IPS-NIHi7 (cell line): ENCODE measurements around the gene SBDS.
"Not testable (repeated sequence)": the region's sequence is repeated elsewhere in the genome, so short reads cannot be mapped to it uniquely, and the experiment has no call there.

ENCODE experiments used
- DNase-seq: peaks from one replicate; pipeline ENCODE4 v3.0.0; 2012; ENCODE audit warnings: mixed read lengths; ENCODE audit errors: extremely low spot score

The SBDS gene

DNA sequence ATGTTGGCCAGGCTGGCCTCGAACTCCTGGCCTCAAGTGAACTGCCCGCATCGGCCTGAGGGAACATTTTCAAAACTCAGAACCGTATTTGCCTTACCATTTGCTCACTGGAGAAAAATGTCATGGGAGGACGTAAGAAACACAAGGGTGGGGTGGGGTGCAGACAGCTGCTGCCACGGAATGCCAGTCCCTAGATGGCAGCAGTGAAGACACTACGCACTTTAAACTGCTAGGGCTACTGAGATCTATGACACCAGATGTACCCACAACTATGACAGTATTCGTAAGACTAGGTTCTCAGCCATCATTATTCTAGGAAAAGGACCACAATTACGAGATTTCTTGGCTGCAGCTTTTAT is 716 bp downstream of the SBDS start:
- not testable (repeated sequence) for DNase-seq

DNA sequence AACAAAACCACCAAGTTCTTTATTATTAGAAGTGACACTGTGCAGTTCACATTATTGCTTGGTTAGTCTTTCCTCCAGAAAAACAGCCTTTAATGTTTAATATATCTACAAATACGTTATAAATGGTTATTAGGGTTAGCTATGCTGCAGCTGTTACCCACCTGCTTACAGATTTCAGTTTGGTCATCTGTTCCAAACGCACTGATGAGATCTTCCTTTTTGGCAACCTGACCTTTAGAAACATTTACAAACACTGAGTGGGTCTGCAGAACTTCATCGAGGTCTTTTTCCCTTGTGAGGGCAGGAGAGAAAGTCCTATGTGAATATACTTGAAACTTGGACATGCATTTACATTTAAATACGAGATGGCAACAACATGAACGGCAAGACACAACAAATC is 1.3 kb downstream of the SBDS start:
- not testable (repeated sequence) for DNase-seq

DNA sequence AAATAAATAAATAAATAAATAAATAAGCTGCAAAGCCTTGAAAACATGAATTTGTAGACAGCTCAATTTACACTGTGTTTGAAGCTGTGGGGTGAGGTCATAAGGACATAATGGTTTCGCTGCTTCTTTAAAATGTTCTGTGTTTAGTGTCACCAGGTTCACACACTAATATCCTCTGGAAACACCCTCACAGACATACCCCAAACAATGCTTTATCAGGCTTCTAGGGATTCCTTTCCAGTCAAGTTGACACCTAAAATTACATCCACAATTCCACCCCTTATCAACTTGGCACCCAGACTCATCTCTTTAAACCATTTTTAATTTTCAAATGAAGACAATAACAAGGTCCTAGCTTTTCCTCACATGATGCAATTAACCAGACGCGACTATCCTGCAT is 5.8 kb downstream of the SBDS start:
- DNase-seq: not testable (repeated sequence)

DNA sequence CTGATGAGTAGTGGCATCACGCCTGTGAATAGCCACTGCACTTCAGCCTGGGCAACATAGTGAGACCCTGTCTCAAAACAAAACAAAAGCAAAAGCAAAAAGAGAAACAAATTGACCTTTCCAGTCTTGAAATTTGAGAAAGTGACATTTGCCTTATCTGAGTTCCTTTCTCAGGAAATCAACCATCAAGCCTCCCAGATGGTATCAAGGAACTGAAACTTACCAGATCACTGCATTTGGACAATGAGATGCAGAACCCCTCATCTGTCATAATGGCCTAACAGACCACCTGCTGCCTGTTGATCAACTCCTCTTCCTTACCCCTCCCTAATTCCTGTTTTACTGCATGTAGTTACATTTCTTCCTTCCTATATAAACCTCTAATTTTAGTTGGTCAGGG is 15.1 kb downstream of the SBDS start:
- not testable (repeated sequence) for DNase-seq

DNA sequence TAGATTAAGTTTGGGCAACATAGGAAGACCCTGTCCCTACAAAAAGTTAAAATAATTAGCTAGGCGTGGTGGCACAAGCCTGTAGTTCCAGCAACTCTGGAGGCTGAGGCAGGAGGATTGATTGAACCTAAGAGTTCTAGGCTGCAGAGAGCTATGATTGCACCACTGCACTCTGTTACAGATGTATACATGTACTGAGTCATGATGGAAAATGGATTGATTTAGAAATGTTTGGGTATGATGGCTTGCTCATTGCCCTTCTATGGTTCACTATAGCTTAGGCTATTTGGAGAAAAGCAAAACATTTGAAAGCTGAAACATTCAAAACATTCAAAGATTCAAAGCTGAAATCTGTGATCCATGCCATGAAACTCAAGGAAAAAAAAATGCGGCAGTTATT is 16.4 kb downstream of the SBDS start:
- DNase-seq: not testable (repeated sequence)

DNA sequence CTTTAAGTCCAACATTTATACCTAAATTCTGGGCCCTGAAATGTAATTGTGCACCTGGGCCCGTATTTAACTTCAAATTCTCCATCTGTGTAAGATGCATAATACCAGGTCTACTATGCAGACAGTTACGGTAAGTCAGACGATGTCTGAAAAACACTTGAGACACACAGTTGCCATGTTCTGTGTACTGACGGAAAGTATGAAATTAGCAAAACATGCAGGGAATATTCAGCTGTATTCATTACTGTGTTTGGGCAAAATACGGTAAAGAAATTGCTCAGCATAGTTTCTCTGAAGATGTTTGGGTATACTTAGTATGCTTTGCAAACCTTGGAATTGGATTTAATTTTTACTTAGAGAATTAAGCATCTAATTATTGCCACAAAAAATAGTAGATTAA is 17.1 kb downstream of the SBDS start:
- DNase-seq: not testable (repeated sequence)

DNA sequence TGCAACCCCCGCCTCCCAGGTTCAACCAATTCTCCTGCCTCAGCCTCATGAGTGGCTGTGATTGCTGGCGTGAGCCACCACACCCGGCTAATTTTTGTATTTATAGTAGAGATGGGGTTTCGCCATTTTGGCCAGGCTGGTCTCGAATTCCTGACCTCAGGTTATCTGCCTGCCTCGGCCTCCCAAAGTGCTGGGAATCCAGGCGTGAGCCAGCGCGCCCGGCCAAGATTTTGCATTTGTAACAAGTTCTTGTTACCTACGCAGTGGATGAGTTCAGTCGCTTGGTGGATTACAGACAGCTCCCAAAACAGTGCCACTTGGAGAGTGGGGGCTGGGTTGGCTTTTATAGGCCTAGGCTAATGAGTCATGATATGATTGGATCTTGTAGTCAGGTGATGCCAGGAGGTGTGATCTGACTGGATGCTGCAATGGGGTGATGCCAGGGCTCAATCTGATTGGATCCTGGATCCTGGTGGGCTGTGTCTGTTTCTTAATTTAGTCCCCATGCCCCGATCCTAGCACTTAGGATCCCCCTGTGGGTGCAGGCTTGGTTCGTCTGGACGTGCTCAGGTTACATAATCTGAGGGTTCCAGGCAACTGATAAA is 20.3 kb downstream of the SBDS start:
- DNase-seq: no peak

DNA sequence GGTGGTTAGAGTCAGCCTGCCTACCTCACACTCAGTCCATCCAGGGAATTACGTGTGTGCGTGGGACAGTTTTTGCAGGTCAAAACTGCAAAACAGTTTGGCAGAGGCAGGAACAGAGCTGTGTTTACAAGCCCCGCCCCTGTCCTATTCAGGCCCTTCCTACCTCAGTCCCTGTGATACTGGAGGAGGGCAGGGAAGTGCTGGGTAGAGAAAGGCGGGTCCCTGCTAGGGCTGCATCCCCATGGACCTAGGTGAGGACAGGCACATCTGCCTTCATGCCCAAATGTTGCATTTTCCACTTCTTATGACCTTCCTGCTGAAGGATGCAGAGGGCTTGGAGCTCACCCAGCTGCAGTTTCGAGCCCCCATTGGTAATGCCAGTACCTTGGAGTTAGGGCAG is 25.1 kb downstream of the SBDS start:
- DNase-seq: peak; percentile 55

DNA sequence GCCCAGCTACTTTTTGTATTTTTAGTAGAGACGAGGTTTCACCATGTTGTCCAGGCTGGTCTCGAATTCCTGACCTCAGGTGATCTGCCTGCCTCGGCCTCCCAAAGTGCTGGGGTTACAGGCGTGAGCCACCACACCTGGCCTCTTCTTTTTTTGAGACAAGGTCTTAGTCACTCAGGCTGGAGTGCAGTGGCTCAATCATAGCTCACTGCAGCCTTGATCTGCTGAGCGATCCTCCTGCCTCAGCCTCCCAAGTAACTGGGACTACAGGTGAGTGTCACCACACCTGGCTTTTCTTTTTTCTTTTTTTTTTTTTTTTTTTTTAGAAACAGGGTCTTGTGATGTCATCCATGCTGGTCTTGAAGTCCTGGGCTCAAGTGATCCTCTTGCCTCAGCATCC is 26.4 kb downstream of the SBDS start:
- not testable (repeated sequence) for DNase-seq

DNA sequence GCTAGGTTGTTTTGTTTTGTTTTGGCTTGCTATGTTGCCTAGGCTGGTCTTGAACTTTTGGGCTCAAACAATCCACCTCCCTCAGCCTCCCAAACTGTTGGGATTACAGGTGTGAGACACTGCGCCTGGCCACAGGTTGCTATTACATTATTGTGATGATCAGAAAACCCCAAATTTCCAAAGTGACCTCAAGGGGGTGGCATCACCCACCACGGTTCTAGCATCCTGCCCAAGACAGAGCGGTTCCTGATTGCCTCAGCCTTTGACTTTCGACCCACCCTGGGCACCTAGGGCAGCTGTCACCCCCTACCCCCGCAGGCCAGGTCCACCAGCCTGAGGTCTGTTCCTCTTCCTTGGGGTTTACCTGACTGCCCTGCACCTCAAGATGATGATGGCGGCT is 28.4 kb downstream of the SBDS start:
- no peak for DNase-seq

DNA sequence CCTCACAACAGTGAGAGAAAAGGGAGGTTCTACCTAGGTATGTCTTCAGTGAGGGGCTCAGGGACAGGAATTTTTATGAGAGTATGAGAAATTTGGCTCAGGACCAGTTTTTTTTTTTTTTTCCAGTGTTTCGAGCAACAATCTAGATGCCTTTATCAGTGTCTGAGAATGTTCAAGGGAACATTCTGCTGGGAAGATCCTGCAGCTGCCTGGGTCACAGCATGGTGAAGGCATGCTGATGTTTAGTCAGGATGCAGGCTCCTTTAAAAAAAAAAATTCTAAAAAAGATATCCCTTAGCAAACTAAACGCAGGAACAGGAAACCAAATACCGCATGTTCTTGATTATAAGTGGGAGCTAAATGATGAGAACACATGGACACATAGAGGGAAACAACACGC is 31.0 kb downstream of the SBDS start:
- DNase-seq: no peak

DNA sequence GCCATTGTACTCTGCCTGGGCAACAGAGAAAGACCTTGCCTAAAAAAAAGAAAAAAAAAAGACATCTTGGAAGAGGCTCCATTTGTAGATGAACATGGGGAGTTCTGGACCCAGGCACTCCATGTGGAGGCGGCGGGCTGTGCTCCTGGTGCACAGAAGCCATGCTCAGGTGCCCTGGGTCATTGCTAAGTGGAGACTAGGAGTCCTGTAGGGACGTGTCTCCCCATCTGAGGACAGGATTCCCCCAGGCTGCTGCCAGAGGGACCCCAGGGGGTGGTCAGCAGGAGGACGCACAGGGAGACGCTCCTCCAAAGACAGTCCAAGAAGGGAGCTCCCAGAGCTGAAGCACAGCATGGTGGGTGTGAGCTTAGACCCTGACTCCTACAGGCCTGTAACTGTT is 34.3 kb downstream of the SBDS start:
- DNase-seq: no peak

DNA sequence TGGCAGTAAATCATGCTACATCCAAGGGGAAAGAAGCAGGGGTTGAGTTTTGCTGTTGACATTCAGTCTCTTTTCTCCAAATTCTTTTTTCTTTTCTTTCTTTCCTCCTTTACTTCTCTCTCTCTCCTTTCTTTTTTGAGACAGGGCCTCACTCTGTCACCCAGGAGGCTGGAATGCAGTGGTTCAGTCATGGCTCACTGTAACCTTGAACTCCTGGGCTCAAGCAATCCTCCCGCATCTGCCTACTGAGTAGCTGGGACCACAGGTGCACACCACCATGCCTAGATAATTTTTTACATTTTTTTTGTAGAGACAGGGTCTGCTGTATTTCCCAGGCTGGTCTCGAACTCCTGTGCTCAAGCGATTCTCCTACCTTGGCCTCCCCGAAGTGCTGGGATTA is 35.2 kb downstream of the SBDS start:
- no peak for DNase-seq

DNA sequence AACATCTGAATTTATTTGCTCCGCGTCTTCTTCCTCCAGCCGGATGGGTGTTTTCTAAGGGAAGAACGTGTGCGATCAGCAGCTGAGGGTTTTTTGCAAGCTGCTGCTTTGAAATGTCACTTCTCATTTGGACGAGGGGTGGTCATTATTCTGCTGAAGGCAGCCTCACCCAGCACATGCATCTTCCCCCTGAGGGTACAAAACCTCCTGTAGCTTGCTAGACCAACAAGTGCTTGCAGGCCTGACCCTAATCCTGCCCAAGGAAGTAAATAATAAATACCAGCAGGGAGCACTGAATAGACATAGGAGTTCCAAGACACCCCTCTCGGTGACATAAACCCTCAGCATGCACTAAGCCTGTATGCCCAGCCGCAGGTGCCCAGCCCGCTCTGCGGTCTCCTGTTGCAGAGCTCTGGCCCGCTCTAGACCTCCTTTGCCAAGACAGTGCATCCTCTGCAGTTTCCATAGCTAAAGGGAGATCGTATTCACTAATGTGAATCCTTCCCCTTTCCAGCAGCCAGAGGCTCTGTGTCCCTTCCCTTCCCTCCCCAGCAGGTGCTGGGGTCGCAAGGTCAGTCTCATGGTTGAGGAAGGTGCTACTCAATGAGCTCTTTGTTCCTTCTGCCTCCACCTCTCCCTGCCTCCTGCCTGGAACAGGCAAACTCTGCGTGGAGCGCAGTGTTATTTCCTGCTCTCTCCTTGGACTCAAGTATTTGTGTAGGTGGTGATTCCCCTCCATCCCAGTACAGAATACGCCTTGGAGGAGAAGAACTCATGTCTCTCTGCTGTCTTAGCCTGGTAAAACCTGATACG is 36.6 kb downstream of the SBDS start:
- no peak for DNase-seq

DNA sequence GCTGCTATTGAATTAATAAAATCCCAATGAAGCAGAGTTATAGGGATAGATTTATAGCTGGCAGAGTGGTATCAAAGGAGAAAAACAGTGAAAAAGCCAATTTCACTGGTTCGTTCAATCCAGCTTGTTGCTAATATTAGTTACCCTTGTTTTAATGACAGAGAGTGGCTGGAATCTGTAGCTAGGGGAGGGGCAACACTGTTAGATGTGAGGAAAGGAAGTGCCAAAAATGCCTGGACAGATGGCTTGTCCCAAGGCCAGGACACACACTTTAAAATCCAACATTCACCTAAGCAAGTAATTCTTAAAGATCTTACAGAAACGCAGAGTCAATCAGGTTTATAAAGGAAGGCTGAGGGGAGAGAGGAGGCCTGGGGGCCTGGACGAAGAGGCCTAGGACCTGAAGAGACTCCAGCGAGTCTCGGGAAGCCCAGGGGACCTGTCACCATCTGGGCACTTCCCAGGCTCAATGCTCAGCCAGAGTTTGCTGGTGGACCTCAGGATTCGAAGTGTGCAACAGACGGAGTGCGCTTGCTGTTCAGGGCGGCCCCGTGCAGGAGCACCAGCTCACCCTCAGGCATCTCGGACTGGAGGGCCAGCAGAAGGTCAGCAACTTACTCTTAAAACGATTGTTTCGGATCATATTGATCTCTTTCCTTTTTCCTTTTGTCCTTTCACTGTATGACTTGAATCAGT is 37.6 kb downstream of the SBDS start:
- no peak for DNase-seq

DNA sequence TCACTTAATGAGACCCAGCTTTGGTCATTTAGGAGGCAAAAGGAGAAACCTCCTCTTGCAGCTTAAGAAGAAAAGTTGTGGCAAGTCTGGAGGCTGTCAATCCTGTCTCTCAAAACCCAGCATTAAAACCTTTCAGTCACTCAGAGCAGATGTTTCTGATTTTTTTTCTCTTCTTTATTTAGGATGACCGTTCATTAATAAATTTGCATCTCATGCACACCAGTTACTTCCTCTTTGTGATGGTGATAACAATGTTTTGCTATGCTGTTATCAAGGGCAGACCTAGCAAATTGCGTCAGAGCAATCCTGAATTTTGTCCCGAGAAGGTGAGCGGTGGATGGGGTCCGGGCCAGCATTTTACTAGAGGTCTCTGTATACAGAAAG is 42.4 kb downstream of the SBDS start:
- no peak for DNase-seq

DNA sequence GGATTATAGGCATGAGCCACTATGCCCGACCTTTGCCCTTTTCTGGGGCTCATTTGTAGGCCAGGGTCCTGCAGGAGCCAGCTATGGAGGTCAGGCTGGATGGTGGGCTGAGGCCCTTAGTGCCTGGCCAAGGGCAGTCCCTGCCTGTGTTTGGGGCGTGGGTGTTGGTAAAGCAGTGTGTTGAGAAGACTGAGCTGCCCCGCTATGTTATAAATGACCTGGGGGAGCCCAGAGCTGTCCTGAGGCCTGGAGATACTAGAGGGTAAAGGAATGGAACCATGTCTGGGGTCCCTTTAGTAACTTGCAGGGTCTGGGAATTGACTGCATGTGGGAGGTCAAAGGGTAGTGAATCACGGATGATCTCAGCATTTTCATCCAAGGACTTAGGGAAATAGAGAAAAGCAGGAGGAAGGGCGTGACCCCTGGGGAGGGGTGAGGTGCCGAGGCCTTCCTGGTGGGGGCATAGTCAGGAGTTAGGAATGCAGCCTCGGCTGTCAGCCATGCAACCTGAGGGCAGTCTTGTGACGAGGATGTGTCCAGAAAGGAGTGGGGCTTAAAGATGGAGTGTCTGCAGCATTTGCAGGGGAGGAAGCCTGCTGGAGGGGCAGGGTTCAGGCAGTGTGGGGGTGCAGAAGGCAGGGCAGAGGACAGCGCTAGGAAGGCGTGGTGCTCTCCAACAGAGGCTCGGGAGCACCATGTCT is 42.9 kb downstream of the SBDS start:
- peak; percentile 60 for DNase-seq

DNA sequence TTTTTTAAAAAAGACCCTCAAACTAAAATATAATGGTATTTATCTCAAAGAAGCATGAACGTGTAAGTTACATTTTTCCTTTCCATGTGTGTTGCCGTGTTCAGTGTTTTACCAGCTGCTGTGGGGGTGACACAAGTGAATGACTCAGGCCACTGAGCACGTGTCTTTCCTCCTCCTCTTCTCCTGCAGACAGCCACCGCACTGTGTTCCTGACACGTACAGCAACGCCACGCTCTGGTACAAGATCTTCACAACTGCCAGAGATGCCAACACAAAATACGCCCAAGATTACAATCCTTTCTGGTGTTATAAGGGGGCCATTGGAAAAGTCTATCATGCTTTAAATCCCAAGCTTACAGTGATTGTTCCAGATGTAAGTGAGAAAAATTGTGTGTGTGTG is 44.6 kb downstream of the SBDS start:
- no peak for DNase-seq

DNA sequence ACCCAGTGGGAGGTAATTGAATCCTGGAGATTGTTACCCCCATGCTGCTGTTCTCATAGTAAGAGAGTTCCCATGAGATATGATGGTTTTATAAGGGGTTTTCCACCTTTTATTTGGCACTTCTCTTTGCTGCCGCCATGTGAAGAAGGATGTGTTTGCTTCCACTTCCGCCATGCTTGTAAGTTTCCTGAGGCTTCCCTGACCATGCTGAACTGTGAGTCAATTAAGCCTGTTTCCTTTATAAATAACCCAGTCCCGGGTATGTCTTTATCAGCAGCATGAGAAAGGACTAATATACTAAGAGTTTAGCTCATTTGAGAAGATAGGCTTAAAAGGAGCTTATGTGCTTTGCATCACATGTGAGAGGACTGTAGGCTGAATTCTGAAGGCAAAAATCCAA is 45.1 kb downstream of the SBDS start:
- no peak for DNase-seq

DNA sequence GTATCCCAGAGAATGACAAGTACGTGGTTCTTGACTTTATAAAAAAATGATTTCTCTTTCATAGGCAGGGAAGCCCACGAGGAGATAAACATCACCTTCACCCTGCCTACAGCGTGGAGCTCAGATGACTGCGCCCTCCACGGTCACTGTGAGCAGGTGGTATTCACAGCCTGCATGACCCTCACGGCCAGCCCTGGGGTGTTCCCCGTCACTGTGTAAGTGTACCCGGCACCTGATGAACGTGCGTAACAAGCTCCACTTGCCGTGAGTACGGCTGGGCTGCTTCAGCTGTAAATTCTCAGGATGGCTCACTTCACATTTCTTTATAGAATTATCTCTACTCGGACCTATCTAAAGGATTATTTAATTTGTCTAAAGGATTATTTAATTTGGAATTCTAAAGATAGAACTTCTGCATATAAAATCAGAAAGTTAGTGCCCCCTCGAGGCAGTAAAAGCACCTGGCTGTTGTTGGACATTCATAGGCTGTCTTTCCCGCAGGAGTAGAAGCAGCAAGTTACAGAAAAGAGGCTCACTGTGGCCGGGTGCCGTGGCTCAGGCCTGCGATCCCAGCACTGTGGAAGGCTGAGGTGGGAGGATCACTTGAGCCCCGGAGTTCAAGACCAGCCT is 46.8 kb downstream of the SBDS start:
- no peak for DNase-seq

DNA sequence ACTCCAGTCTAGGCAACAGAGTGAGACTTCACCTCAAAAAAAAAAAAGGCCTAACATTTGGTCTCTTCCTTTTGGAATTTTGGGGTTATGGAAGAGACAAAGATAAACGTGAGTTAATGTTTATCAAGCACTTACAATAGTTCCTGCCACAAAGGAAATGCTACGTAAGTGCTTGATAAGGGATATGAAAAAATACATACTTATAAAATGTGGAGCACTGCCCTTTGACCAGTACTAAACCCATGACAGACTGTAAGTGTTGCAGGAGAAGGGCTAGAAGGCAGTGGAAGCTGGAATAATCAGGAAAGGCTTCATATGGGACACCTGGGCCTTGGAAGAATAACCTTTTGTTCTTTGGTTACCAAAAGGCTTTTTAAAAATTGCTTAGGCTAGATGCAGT is 48.8 kb downstream of the SBDS start:
- DNase-seq: no peak

DNA sequence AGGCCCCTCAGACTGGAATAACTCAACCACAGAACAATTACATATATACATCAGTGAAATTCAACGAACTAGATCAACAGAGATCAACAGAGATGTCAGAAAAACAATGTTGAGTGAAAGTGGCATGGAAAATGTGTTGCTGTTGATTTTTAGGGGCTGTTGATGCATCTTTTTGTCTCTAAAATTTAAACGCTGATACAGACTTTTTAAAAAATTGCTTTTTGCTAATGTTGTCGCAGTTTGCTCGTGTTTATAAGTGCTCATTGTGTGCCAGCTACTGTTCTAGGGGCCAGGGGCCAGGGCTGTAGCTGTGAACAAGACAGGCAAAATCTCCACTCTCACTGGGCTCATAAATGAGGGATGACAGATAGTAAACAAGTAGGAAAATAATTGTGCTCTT is 56.1 kb downstream of the SBDS start:
- no peak for DNase-seq
